Peyer's patch (tissue), 4 donors: ENCODE measurements around the gene CTNNBL1. TPM values are rescaled to one million over a fixed set of nuclear protein-coding genes. Genes with fewer than 3 reads are reported as not detected.
"Not testable (repeated sequence)": the region's sequence is repeated elsewhere in the genome, so short reads cannot be mapped to it uniquely, and the experiment has no call there.

Experiments used
- DNase-seq, 3 donors: peaks; one replicate each; pipeline ENCODE4 v3.0.0-alpha.2; 2017 to 2019
- H3K27ac ChIP-seq, 4 donors: fragments of 200-600 bp; sonication (generic); one replicate each; pipeline ENCODE4 v1.5.1; 2016 to 2019
- H3K27me3 ChIP-seq, 2 donors: fragments of 200-600 bp; sonication (generic); one replicate each; pipeline ENCODE4 v1.5.1; 2019
- H3K36me3 ChIP-seq, 3 donors: fragments of 200-600 bp; sonication (generic); one replicate each; pipeline ENCODE4 v1.5.1; 2016 to 2019
- H3K4me1 ChIP-seq, 4 donors: fragments of 200-600 bp; sonication (generic); one replicate each; pipeline ENCODE4 v1.5.1; 2016 to 2019
- H3K4me3 ChIP-seq, 4 donors: fragments of 200-600 bp; sonication (generic); 1 replicate in 3 of 4; 2 replicates in 1 of 4; pipeline ENCODE4 v1.5.1; 2016 to 2019; ENCODE audit warnings: mild to moderate bottlenecking in 1 of 4
- H3K9me3 ChIP-seq, 4 donors: fragments of 200-600 bp; sonication (generic); one replicate each; pipeline ENCODE4 v1.5.1; 2016 to 2019; ENCODE audit warnings: mild to moderate bottlenecking in 1 of 4
- POLR2A ChIP-seq, 2 donors: fragments of 450-650 bp; IDR thresholded peaks; one replicate each; pipeline ENCODE4 v1.5.1; 2017; ENCODE audit warnings: antibody characterized with exemption in 2 of 2, mild to moderate bottlenecking in 2 of 2, moderate library complexity in 2 of 2
- total RNA-seq, 4 donors: library from RNA; depleted of rRNA; stranded (reverse); fragments of >200 nt; gene quantifications; one replicate each; pipeline ENCODE4 v1.1.0, GENCODE V29; 2016
- TF ChIP-seq, protein P1 (sequence below), 6 experiments: fragments of 450-650 bp in 4 of 6; fragments of 200-600 bp in 2 of 6; sonication (generic) in 1 of 6; IDR thresholded peaks; one replicate each; pipeline ENCODE4 v1.5.1; 2017 to 2019; ENCODE audit warnings: antibody characterized with exemption in 6 of 6, mild to moderate bottlenecking in 3 of 6, moderate library complexity in 1 of 6

Gene CTNNBL1
- total RNA-seq, 4 donors from 2014 or later = 16.3 to 30.2 (median 23.6) TPM

DNA sequence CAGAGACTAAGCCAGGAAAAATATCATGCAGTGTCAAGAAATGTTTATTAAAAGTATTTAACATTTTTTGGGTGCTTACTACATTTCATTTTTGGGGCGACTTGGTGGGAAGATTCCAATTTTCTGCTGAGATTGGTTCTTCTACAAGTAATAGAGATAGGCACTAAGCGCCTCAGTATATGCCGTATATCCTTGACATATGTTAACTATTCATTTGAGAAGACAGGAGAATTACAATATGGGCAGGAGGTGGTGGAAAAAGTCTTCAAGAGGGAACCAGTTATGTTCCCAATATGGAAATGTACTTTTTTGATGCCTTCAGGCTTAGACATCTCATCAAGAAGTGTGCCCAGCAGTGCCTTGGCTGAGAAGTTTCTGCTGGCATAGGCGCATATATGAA, 6.5 kb downstream of the CTNNBL1 start:
- H3K9me3 ChIP-seq = no peaks in the 10 kb centered on the region
- H3K4me1 ChIP-seq = peaks cover 0 to 7% (median 0%) of the 10 kb centered on the region in 4 donors
- no peak overlapping the region for H3K27ac ChIP-seq
- H3K27me3 ChIP-seq = no peaks in the 10 kb centered on the region
- H3K36me3 ChIP-seq = no peaks in the 10 kb centered on the region
- no peak overlapping the region for H3K4me3 ChIP-seq
- DNase-seq = no peak
- TF ChIP-seq, protein P1, sequence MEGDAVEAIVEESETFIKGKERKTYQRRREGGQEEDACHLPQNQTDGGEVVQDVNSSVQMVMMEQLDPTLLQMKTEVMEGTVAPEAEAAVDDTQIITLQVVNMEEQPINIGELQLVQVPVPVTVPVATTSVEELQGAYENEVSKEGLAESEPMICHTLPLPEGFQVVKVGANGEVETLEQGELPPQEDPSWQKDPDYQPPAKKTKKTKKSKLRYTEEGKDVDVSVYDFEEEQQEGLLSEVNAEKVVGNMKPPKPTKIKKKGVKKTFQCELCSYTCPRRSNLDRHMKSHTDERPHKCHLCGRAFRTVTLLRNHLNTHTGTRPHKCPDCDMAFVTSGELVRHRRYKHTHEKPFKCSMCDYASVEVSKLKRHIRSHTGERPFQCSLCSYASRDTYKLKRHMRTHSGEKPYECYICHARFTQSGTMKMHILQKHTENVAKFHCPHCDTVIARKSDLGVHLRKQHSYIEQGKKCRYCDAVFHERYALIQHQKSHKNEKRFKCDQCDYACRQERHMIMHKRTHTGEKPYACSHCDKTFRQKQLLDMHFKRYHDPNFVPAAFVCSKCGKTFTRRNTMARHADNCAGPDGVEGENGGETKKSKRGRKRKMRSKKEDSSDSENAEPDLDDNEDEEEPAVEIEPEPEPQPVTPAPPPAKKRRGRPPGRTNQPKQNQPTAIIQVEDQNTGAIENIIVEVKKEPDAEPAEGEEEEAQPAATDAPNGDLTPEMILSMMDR (IDR thresholded peaks at IDR 0.05) = no peak
- no peak for TF ChIP-seq POLR2A (IDR thresholded peaks at IDR 0.05)

DNA sequence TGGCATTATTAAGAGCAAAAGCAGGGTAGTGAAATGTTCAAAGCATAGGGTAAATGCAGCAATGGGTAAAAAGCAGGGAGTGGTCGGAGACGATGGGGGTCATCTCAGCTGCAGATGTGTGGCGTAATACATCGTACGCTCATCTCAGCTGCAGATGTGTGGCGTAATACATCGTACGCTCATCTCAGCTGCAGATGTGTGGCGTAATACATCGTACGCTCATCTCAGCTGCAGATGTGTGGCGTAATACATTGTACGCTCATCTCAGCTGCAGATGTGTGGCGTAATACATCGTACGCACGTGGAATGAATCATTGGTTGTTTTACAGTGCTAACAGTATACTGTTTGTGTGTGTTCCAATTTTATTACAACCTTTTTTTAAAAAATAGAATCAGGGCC, 7.8 kb downstream of the CTNNBL1 start:
- H3K4me3 ChIP-seq, H3K36me3 ChIP-seq, H3K27ac ChIP-seq, H3K27me3 ChIP-seq, DNase-seq, H3K4me1 ChIP-seq, H3K9me3 ChIP-seq: not testable (repeated sequence)

- no peak overlapping the region for H3K27ac ChIP-seq
Observed at GRCh38 chr20:37702403-37703034, 8.7 kb downstream of the CTNNBL1 start.

GRCh38 chr20:37703035-37703845, 9.4 kb downstream of the CTNNBL1 start:
- Histone ChIP-seq H3K4me1 (no peaks in the 10 kb centered on the region), H3K27ac (no peak overlapping the region), H3K27me3 (no peaks in the 10 kb centered on the region), H3K4me3 (no peak overlapping the region), H3K9me3 (no peaks in the 10 kb centered on the region), H3K36me3 (no peaks in the 10 kb centered on the region)
- DNase-seq = no peak
- TF ChIP-seq POLR2A (IDR thresholded peaks at IDR 0.05) = no peak
- TF ChIP-seq, protein P1 (IDR thresholded peaks at IDR 0.05) = no peak

More at GRCh38 chr20:37702403-37703034, 8.7 kb downstream of the CTNNBL1 start:
- Histone ChIP-seq H3K9me3 (no peaks in the 10 kb centered on the region), H3K4me3 (no peak overlapping the region), H3K36me3 (no peaks in the 10 kb centered on the region), H3K4me1 (no peaks in the 10 kb centered on the region), H3K27me3 (no peaks in the 10 kb centered on the region)
- no peak for TF ChIP-seq POLR2A (IDR thresholded peaks at IDR 0.05)
- TF ChIP-seq, protein P1 (IDR thresholded peaks at IDR 0.05) = no peak
- no peak for DNase-seq

DNA sequence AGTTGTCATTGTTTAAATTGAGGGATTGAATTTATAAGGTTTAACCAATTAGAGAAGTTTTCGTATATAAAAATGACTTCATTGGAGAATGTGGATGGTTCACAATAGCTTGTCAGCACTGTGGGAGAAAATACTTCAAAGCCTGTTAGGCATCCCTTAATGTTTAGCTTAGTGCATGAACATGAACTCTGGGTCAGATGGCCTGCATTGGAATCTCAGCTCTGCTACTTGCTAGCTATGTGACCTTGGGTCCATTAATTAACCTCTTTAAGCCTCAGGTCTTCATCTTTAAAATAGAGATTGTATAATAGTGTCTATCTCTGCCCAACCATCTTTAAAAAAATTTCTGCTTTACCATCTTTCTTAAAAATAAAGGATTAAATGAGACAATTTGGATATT, 11.1 kb downstream of the CTNNBL1 start:
- Histone ChIP-seq H3K4me1 (no peaks in the 10 kb centered on the region), H3K36me3 (no peaks in the 10 kb centered on the region), H3K27me3 (no peaks in the 10 kb centered on the region), H3K27ac (no peak overlapping the region), H3K4me3 (no peak overlapping the region), H3K9me3 (no peaks in the 10 kb centered on the region)
- TF ChIP-seq POLR2A (IDR thresholded peaks at IDR 0.05) = no peak
- TF ChIP-seq, protein P1 (IDR thresholded peaks at IDR 0.05) = no peak
- DNase-seq = no peak

DNA sequence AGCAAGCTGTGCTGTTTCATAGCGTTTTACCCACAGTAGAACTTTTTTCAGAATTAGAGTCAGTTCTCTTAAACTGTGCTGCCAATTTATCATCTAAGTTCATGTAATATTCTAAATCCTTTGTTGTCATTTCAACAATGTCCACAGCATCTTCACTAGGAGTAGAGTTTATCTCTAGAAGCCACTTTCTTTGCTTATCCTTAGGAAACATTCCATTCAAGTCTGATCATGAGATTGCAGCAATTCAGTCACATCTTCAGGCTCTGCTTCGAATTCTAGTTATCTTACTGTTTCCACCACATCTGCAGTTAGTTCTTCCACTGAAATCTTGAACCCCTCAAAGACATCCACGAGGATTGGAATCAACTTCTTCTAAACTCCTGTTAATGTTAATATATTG, 12.5 kb downstream of the CTNNBL1 start:
- no peaks in the 10 kb centered on the region for H3K27me3 ChIP-seq
- no peaks in the 10 kb centered on the region for H3K36me3 ChIP-seq
- no peak overlapping the region for H3K4me3 ChIP-seq
- DNase-seq = no peak
- no peak for TF ChIP-seq POLR2A (IDR thresholded peaks at IDR 0.05)
- TF ChIP-seq, protein P1 (IDR thresholded peaks at IDR 0.05) = no peak
- no peak overlapping the region for H3K27ac ChIP-seq
- no peaks in the 10 kb centered on the region for H3K9me3 ChIP-seq
- H3K4me1 ChIP-seq = peaks cover 0 to 5% (median 0%) of the 10 kb centered on the region in 4 donors
